Stimulated activated CD8-positive, alpha-beta memory T cell treated with anti-CD3 and anti-CD28 coated beads, Interleukin-2, amount 100 ng/mL, for 48 hours (primary cell): ENCODE data around the gene EED.
"Not testable (repeated sequence)": the region's sequence is repeated elsewhere in the genome, so short reads cannot be mapped to it uniquely, and the experiment has no call there.

Experiments used
- DNase-seq, 2 donors: peaks; one replicate each; pipeline ENCODE4 v3.0.0-alpha.2; 2020; ENCODE audit warnings: low read depth in 2 of 2

Gene EED

GRCh38 chr11:86249307-86250098, 5.0 kb downstream of the EED start:
- DNase-seq = no peak

DNA sequence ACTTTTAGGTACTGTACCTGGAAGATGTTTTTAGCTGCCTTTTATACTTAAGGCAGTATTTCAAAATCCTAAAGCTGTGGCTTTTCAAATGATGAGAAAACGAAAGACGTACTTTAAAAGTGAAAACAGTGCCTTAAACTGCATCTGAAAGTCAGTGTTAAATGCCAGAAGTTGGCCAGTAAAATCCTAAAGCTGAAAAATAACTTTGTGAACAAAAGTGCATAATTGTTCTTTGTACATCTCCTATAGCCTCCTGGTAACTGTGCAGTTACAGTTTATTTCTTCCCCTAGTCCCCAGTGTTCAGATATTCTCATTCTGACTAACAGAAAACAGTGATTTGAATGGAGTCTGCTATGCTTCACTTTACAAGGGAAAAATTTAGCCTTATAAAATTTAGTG, 6.8 kb downstream of the EED start:
- no peak for DNase-seq

DNA sequence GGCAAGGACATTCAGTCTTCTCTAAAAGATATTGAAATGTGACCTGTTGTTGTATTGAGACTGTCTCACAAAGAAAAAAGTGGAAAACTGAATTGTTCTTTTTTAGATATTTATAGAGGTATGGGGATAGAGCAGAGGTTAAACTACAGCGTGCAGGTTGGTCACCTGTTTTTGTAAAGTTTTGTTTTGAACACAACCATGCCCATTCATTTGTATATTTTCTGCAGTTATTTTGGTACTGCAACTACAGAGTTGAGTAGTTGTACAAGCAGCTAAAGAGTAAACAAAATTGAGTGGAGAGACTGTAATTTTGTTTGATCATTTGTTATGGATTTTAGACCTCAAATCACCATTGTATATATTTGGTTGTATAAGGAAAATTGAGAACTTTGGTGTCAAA, 11.3 kb downstream of the EED start:
- DNase-seq = no peak

DNA sequence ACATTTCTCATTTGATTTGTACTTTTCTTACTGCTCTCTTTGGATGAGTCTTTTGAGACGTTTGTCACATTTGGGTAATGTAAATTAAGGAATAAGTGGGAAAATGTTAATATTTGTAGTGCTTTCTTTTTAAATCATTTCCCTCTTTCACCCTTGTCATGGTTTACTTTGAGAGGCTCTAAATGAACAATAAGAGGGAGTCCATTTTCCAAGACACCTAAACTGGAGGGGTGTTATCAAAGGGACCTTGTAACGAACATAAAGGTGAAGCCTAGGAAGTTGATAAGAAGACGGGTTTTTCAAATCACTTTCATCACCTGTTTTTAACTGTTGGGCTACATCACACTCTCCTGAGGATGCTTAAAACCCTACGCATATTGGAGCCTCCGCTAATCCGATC, 12.1 kb downstream of the EED start:
- DNase-seq = no peak

GRCh38 chr11:86257446-86257845, 12.9 kb downstream of the EED start:
- DNase-seq = no peak

- DNase-seq = no peak
Observed at GRCh38 chr11:86259730-86260129, 15.2 kb downstream of the EED start.

DNA sequence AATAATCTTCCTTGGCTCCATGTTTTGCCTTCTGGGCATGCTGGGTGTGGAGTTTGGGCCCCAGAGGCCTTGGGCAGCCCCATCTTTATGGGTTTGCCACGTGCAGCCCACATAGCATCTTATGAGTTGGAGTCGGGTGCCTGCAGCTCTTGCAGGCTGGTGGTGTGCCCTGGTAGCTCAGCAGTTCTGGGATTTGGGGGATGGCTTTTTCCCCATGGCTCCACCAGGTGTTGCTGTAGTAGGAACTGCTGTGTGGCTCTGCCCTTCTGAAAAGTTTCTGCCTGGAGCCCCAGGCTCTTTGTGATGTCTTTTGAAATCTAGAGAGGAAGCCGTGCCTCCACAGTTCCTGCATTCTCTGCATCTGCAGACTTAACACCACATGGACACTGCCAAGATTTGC, 16.8 kb downstream of the EED start:
- DNase-seq = no peak

DNA sequence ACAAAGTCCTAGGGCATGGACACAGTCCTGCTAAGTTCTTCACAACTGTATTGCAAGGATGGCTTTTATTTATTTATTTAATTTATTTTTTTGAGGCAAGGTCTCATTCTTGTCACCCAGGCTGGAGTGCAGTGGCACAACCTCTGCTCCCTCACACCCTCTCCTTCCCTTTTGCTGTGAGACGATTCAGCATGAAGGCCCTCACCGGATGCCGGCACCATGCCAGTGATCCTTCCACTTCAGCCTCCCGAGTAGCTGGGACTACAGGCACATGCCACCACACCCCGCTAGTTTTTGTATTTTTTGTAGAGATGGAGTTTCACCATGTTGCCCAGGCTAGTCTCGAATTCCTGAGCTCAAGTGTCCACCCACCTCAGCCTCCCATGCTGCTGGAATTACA, 17.8 kb downstream of the EED start:
- no peak for DNase-seq

DNA sequence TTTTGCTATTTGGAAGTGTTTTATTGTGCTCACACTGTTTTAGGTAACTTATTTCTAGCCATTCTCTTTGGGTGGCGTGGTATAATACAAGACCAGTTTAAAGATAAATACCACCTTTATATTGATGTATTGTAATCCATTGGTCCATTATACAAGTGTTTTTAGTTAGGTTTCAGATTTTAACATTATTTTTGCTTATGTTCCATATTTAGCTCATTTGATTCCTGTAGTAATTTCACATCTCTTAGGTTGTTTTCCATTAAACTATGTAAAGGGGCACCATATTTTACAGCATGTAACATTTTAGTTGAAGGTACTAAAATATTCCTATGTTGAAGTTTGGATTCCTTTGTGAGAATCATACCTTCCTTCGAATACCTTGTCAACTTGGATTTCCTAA, 20.1 kb downstream of the EED start:
- no peak for DNase-seq

- no peak for DNase-seq
Observed at GRCh38 chr11:86265194-86265593, 20.6 kb downstream of the EED start.

GRCh38 chr11:86269645-86270044, 25.1 kb downstream of the EED start:
- DNase-seq = no peak

GRCh38 chr11:86274503-86274902, 29.9 kb downstream of the EED start:
- DNase-seq = no peak

- DNase-seq = no peak
Observed at GRCh38 chr11:86274999-86275398, 30.4 kb downstream of the EED start.

- no peak for DNase-seq
Observed at GRCh38 chr11:86275493-86276370, 31.2 kb downstream of the EED start.

- DNase-seq = no peak
Observed at GRCh38 chr11:86277741-86278140, 33.2 kb downstream of the EED start.

- no peak for DNase-seq
Observed at GRCh38 chr11:86278226-86278625, 33.7 kb downstream of the EED start.

DNA sequence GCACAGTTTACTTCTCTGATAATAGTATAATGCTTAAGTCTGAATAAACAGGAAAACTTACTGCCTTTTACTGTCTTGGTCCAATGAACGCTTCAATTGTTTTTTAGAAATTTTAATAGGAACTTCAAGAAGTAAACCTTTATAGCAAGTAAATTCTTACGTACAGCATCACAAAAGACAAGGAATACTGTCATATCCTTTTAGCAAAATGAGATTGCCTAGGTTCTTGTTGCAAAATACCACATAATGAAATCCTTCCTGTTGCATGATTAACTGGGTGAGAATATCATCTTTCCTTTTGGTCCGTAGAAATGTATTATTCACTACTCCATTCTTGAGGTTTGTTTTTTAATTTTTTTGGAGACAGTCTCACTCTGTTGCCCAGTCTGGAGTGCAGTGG, 35.2 kb downstream of the EED start:
- no peak for DNase-seq

- no peak for DNase-seq
Observed at GRCh38 chr11:86287468-86287796, 42.9 kb downstream of the EED start.

DNA sequence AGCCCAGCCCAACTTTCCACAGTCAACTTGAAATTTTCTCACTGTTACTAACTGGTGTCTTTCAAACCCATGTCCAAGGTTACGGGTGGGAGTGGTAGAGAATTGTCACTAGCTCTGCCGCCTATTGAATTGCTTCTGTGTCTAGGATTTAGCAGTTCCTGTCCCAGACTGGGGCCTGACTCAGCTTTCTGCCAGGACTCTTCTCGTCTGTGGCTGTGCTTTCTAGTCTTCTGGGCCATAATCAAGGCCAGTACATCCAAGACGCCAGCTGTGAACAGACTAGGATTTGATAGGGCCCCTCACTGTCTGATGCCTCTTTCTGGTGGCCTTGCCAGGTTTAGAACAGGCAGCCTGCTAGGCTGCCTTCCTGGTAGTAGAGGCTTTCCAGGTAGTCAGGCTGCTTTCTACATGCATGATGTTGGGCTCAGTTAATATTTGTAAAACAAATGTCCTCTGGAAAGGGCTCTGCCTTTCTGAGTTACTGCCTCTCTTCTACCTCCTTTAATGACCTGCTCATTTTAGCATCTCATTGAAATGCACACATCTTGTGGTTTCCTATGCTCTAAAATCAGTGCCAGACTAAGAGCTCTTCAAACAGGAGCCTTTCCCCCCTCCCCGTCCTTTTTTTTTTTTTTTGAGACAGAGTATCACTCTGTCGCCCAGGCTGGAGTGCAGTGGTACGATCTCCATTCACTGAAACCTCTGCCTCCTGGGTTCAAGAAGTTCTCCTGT, 44.4 kb downstream of the EED start:
- no peak for DNase-seq

- not testable (repeated sequence) for DNase-seq
Observed at GRCh38 chr11:86289508-86290280, 45.1 kb downstream of the EED start.

DNA sequence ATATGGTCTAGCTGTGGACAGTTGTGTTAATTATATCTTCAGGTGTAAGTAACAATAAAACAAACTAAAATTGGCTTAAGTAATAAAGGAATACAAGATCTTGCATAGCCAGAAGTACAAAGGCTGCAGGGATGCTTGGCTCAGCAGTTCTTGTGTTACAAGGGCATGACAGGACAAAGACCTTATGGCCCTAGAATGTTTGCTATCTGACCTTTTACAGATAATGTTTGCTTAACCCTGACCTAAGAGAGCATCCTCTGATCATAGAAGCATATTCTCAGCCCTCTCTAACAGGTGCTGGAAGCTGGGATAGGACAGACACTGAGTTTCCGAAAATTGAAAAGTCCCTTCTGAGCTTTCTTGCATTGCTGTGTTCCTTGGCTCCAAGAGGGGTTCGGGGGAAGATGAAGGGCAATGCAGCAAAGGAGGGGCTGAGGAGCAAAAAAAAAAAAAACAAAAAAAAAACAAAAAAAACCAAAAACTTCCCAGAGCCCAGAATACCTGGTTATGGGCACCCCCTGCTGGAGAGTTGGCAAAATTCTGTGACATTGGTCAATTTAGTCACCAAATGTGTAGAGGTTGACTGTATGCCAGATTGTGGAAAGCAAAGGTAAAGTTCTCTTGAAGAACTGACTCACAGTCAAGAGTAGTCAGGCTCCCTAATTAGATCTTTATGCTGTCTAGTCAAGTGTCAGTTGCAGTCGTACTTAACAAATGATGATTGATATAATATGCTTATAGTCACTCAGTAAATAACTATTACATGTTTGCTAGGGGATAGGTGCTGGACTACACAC, 47.1 kb downstream of the EED start:
- peak in 1 of 2 donors; percentile 67 for DNase-seq
